Neural cell (in vitro differentiated cells): ENCODE measurements around the gene DOP1B.

Experiments used
- EZH2 ChIP-seq: fragments of 200-600, 300-800 bp; shearing (Covaris generic), sonication (generic); IDR thresholded peaks from 2 replicates; pipeline ENCODE4 v1.6.1; 2014; ENCODE audit warnings: antibody characterized with exemption, low read length, borderline replicate concordance, mild to moderate bottlenecking; ENCODE audit not compliant: insufficient read depth, poor library complexity, severe bottlenecking
- TAF1 ChIP-seq: IDR thresholded peaks from 2 replicates; pipeline ENCODE4 v1.6.1; 2012; ENCODE audit warnings: low read depth
- TF ChIP-seq, protein P1 (sequence below): fragments of 450-650 bp; IDR thresholded peaks from 2 replicates; pipeline ENCODE4 v1.5.1; 2014; ENCODE audit warnings: antibody characterized with exemption, mild to moderate bottlenecking, moderate library complexity; ENCODE audit not compliant: poor library complexity, severe bottlenecking
- TF ChIP-seq, protein P2 (sequence below): IDR thresholded peaks from 2 replicates; pipeline ENCODE4 v1.6.1; 2012; ENCODE audit warnings: borderline replicate concordance

DNA sequence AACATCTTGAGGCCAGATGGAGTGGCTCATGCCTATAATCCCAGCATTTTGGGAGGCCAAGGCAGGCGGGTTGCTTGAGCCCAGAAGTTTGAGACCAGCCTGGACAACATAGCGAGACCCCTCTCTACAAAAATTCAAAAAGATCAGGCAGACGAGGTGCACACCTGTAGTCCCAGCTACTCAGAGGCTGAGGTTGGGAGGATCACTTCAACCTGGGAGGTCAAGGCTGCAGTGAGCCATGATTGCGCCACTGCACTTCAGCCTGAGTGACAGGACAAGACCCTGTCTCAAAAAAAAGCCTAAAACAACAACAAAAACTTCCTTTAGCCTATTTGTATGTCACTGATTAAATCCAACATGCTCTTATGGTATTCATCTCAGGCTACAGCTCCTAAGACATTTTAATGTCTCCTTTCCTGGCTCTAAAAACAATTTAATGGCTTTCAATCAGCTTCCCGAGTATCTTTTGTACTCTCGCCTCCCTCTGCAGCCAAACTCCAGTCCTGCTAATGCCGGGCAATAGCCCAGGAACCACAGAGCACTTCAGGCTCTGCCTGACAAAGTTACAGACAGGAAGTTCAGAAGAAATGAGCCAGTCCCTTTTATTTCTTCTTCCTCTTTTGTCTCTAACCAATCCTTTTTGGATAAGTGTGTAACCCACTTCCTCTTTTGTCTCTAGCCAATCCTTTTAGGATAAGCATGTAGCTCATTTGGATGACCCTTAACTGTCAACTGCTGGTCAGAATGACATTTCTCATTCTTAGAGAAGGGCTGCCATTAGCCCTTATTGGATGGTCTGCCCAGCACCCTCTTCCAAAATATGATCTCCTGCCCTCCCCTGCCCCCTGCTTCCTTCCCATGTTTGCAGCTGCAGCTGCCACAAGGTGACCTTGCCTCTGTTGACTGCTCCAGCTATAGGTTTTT is 6.6 kb upstream of the DOP1B start:
- TF ChIP-seq, protein P1, sequence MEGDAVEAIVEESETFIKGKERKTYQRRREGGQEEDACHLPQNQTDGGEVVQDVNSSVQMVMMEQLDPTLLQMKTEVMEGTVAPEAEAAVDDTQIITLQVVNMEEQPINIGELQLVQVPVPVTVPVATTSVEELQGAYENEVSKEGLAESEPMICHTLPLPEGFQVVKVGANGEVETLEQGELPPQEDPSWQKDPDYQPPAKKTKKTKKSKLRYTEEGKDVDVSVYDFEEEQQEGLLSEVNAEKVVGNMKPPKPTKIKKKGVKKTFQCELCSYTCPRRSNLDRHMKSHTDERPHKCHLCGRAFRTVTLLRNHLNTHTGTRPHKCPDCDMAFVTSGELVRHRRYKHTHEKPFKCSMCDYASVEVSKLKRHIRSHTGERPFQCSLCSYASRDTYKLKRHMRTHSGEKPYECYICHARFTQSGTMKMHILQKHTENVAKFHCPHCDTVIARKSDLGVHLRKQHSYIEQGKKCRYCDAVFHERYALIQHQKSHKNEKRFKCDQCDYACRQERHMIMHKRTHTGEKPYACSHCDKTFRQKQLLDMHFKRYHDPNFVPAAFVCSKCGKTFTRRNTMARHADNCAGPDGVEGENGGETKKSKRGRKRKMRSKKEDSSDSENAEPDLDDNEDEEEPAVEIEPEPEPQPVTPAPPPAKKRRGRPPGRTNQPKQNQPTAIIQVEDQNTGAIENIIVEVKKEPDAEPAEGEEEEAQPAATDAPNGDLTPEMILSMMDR: no peak
- TF ChIP-seq, protein P2, sequence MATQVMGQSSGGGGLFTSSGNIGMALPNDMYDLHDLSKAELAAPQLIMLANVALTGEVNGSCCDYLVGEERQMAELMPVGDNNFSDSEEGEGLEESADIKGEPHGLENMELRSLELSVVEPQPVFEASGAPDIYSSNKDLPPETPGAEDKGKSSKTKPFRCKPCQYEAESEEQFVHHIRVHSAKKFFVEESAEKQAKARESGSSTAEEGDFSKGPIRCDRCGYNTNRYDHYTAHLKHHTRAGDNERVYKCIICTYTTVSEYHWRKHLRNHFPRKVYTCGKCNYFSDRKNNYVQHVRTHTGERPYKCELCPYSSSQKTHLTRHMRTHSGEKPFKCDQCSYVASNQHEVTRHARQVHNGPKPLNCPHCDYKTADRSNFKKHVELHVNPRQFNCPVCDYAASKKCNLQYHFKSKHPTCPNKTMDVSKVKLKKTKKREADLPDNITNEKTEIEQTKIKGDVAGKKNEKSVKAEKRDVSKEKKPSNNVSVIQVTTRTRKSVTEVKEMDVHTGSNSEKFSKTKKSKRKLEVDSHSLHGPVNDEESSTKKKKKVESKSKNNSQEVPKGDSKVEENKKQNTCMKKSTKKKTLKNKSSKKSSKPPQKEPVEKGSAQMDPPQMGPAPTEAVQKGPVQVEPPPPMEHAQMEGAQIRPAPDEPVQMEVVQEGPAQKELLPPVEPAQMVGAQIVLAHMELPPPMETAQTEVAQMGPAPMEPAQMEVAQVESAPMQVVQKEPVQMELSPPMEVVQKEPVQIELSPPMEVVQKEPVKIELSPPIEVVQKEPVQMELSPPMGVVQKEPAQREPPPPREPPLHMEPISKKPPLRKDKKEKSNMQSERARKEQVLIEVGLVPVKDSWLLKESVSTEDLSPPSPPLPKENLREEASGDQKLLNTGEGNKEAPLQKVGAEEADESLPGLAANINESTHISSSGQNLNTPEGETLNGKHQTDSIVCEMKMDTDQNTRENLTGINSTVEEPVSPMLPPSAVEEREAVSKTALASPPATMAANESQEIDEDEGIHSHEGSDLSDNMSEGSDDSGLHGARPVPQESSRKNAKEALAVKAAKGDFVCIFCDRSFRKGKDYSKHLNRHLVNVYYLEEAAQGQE: no peak
- TF ChIP-seq EZH2 (no peak), TAF1 (no peak)
